GM19025 (cell line): Measurements from ENCODE around the gene UGT1A8.

Source experiments
- ATAC-seq: cut with Tn5 transposase; IDR thresholded peaks from one replicate; pipeline ENCODE4 v1.9.1; 2021; ENCODE audit warnings: mild to moderate bottlenecking, low read depth, moderate library complexity; ENCODE audit not compliant: unreplicated experiment

Gene UGT1A8

GRCh38 chr2:233814056-233814835, 196.8 kb downstream of the UGT1A8 start:
- no peak for ATAC-seq

DNA sequence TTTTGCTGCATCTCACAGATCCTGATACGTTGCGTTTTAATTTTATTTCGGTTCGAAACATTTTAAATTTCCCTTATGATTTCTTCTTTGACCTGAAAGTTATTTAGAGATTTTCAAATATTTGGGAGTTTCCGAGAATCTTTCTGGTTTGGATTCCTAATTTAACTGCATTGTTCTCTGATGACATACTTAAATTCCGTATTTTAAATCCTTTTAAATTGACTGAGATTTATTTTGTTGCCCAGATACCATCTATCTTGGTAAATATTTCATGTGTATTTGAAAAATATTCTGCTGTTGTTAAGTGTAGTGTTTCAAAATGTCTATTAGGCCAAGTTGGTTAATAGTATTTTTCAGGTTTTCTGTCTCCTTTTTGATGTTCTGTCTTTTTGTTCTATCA, 198.4 kb downstream of the UGT1A8 start:
- ATAC-seq = no peak

DNA sequence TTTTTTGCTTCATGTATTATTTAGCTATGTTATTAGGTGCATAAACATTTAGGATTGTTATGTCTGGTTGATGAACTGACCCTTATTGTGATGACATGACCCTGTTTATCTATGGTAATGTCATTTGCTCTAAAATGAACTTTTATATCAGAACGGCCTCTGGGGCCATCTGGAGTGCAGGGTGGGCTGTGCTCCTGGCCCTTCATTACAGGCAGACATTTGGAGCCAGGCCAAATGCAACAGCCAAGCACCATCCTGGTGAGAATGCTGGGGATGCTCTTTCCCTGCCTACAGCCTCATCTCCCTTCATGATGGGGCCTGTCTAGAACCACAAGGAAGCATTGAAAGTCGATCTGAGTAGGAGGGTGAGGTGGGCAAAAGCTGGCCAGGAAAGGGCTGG, 198.9 kb downstream of the UGT1A8 start:
- ATAC-seq = no peak

- no peak for ATAC-seq
Measured at GRCh38 chr2:233816771-233817170, 199.3 kb downstream of the UGT1A8 start.

- ATAC-seq = no peak
Measured at GRCh38 chr2:233817361-233817911, 200.0 kb downstream of the UGT1A8 start.

- ATAC-seq = no peak
Measured at GRCh38 chr2:233817995-233818638, 200.7 kb downstream of the UGT1A8 start.

GRCh38 chr2:233818639-233819621, 201.5 kb downstream of the UGT1A8 start:
- no peak for ATAC-seq

DNA sequence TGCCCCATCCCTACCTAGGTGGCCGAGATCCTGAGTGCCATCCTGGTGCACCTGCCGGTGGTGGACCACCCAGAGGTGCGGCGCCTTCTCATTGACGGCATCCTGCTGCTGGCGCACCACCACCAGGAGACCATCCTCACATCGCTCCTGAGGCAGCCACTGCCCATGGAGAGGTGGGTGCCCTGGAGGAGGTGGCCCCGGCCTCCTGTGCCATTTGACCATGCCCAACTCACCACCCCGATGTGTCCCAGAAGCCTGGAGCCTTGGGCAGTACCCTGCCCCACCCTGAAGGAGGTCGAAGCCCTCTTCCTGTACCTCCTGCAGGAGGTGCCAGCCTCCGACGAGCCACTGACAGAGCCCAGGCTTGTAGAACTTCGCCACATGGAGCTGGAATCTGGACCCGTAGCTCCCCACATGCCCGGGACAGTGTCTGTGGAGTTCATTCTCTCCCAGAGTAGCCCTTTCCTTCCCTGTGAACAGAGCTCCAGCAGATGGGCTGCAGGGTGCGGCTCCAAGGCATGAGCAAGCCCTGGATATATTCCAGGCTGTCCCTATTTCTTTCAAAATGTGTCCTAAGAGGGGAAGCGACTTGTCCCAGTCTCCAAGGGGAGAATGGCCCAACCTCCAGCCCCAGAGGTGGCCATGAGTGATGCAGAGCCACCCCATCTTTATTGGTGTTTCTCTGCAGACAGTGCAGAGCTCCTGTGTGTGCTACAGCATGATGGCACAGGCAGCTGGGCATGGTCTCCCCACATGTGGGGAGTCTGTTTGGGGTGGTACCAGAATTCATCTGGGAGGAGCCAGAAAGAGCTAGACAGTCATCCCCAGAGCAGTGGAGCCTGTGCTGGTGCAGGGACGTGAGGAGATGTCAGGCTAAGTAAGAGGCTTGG, 202.7 kb downstream of the UGT1A8 start:
- ATAC-seq = no peak

- no peak for ATAC-seq
Measured at GRCh38 chr2:233820774-233821105, 203.3 kb downstream of the UGT1A8 start.

GRCh38 chr2:233821196-233821595, 203.8 kb downstream of the UGT1A8 start:
- no peak for ATAC-seq

GRCh38 chr2:233821709-233822100, 204.3 kb downstream of the UGT1A8 start:
- no peak for ATAC-seq

DNA sequence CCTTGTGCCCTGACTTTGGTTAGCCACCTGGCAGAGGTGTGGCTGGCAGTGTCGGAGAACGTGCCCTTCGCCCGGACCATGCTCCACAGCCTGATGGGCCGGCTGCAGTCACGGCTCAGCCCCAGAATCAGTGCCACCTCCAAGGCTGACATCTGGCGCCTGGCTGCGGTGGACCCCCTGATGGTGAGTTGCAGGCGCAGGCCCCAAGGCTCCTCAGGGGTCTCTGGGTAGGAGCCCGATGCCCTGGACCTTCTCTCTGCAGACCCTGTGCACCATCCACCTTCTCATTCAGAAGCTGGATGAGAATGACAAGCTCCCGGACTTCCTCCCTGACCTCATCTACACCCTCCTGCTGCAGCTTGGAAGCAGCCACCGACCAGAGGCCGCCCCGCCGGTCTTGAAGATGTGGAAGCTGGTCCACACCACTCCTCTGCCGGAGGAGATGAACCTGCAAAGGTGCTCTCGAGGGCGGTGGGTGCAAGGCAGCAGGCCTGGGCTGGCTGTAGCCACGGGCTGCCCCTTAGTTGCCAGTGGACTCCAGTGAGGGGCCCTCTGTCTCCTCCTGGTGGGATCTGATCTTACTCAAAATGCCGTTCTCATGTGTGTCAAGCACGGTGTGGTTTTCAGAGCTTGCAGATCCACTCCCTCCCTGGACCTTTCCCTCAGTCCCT, 204.8 kb downstream of the UGT1A8 start:
- ATAC-seq = no peak
